Left renal pelvis (tissue), 4 donors: Measurements from ENCODE around the gene CD93. TPM values are rescaled to one million over a fixed set of nuclear protein-coding genes. Genes with fewer than 3 reads are reported as not detected.

Source experiments
- DNase-seq, 4 donors: peaks; one replicate each; pipeline ENCODE4 v3.0.0-alpha.2; 2013; ENCODE audit warnings: low read depth in 4 of 4, low spot score in 3 of 4
- polyA plus RNA-seq, 4 donors: library from polyadenylated mRNA; unstranded; fragments of 120-200 nt; gene quantifications; one replicate each; pipeline ENCODE4 v1.2.1, GENCODE V29; 2013; ENCODE audit not compliant: insufficient read length in 4 of 4

CD93 gene, protein sequence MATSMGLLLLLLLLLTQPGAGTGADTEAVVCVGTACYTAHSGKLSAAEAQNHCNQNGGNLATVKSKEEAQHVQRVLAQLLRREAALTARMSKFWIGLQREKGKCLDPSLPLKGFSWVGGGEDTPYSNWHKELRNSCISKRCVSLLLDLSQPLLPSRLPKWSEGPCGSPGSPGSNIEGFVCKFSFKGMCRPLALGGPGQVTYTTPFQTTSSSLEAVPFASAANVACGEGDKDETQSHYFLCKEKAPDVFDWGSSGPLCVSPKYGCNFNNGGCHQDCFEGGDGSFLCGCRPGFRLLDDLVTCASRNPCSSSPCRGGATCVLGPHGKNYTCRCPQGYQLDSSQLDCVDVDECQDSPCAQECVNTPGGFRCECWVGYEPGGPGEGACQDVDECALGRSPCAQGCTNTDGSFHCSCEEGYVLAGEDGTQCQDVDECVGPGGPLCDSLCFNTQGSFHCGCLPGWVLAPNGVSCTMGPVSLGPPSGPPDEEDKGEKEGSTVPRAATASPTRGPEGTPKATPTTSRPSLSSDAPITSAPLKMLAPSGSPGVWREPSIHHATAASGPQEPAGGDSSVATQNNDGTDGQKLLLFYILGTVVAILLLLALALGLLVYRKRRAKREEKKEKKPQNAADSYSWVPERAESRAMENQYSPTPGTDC
- polyA plus RNA-seq, result 10 to 100 TPM; 35.4 to 47.4 (median 39.5) TPM

DNA sequence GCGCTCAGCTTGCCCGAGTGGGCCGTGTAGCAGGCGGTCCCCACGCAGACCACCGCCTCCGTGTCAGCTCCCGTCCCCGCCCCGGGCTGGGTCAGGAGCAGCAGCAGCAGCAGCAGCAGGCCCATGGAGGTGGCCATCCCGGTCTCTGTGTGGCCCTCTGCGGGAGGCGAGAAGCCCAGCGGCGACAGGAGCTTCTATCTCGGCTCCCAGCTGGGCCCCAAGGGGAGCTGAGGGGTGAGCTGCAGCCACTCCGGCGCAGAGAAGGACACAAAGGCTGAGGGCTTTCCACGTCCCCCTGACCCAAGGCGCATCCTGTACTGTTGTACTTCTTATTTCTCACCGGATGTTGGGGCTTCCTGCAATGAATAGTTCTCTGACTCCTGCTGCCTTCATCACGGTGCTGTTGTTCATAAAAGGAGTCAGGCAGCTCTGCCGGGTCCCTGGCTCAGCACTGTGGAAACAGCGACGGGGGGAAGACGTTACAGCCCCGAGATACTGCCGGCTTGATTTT lies at the start of gene CD93:
CD93 (minus strand) TSS at position 269 of the 511 bp plus-strand sequence; CDS start at position 137, 132 bp downstream.
- no peak for DNase-seq

GRCh38 chr20:23133560-23133998 lies 47.5 kb upstream of the CD93 start:
- no peak for DNase-seq

DNA sequence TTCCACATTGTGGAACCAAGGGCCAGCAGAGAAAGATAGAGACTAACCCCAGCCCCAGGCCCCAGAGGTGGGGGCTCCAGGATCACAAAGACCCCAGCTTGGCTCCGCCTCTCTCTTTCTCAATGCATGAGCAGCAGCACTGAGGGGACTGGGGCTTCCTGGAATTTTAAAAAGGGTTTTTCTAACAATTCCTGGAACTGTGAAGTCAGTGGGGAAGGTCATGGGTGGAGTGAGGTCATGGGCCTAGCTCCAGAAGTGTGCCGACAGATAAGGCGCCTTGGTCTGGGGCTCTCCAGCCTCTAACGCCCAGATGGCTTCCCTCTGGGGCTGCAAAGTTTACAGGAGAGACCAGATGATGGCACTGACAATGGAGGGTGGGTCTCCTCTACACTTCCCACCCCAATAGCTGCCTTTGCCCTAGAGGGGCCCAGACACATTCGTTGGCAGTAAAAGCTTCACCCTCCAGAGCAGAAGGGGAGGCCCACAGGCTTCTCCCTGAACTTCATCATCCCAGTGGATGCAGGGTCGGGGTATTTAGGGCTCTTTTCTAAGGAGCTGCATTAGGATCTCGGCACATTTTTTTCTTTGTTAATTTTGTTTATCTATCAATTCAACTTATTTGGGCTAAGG lies 46.9 kb upstream of the CD93 start:
- DNase-seq, result no peak

GRCh38 chr20:23132293-23132929 lies 46.3 kb upstream of the CD93 start:
- no peak for DNase-seq

GRCh38 chr20:23131766-23132165 lies 45.6 kb upstream of the CD93 start:
- no peak for DNase-seq

- DNase-seq, result no peak
Observed at GRCh38 chr20:23130622-23131140, 44.6 kb upstream of the CD93 start.

DNA sequence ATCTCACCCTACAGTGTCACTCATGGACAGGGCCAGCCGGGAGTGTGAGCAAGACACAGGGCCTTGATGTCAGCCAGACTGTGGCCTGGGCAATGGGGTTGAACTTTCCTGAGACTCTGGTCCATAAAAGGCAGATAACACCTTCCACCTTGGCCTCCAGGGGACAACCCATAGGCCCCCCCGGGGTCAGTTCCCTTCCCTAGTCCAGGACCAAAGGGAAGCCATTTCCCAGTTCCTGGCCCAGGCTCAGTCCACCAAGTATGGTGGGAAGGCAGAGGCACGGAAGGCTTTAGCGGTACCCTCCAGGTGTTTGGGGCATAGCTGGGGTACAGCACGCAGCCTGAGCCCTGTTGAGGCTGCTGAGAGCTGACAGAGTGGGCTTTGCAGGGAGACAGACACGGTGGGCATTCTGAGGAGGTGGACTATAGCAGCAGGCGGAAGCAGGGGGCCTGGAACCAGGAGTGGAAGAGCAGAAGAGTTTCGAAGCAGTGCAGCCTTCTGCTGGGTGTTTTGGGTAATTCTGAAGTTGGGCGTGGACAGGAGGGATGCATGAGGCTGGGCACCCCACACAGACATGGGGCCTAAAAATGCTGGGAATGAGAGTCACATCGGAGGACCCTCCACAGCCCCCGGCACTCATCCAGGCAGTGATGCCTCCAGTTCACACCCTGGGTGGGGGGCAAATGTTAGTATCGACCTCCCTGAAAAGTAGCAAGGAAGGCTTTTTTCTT lies 43.9 kb upstream of the CD93 start:
- DNase-seq, result no peak

DNA sequence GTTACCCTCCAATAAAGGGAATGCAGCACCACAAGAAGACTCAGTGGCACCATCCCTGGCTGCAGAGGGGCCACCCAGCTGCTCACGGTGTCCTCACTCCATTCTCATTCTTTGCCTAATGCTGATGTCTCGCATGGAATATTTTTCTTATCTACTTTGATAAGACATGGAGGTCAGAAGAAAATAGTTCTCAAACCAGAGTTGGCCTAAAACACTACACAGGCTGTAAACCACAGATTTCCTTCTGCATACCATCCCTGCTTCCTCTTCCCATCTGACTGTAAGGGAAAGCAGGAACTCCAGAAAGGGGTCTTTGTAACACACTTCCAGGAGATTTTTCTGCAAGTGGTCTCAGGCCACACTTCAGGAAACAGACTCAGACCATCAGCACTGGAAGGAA lies 43.1 kb upstream of the CD93 start:
- DNase-seq, result no peak

DNA sequence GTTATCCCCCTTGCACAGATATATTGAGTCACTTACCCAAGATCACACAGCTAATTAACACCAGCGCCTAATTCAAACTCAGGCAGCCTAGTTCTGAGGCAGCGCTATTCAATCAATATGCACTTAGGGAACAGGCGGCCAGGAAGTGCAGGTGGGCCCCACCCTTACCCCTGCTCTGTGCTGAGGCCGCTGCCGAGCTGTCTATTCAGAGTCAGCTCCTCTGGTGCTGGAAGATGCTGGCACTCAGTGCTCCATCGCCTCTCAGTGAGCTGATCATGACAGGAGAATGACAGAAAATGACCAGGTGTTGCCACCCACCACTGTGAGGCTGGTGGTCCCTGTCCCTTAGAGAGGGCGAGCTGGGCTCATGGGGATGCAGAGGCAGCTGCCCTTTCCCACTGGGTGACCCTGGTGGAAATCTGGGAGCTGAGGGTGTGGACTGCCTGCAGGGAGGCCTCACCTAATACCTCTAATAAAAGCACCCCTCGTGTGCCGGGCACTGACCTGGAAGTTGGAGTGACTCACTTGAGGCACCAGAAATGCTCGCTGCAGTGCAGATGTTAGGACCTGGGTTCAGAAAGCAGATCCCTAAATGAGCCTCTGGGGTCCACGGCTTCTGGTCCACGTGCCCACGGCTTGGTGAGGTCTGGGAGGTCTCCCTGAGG lies 42.5 kb upstream of the CD93 start:
- no peak for DNase-seq

DNA sequence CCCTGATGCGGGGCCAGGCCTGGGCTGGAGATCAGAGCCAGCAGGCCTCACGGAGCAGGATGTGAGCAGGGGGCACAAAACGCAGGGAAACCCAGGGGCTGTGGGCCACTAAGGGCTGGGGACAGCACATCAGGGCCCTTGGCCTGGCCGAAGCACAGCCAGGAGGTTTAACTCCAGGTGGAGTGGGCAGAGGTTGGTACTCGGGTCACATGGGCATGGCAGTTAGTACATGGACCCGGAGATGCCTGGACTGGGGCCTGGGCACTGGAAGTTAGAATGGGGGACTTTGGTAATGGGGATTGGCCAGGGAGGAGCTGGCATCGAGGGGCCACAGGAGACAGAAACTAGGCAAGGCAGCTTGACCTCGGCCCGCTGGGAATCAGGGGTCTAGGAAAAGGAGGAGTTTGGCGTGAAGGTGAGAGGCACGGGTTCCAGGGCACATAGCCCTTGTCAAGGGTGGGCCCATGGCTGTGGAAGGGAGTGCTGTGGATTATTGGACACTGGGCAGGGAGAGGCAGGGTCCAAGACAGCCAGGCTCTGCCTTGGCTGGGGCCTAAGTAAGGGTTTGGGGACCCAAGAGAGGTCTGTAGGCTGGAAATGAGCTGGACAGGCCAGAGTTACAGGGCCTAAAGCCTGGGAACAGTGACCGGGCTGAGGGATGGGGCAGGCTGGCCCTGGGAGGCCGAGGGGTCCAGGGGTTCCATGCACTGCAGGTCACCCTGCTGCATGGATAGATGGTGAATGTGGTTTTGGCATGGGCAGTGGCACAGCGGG lies 41.6 kb upstream of the CD93 start:
- no peak for DNase-seq

DNA sequence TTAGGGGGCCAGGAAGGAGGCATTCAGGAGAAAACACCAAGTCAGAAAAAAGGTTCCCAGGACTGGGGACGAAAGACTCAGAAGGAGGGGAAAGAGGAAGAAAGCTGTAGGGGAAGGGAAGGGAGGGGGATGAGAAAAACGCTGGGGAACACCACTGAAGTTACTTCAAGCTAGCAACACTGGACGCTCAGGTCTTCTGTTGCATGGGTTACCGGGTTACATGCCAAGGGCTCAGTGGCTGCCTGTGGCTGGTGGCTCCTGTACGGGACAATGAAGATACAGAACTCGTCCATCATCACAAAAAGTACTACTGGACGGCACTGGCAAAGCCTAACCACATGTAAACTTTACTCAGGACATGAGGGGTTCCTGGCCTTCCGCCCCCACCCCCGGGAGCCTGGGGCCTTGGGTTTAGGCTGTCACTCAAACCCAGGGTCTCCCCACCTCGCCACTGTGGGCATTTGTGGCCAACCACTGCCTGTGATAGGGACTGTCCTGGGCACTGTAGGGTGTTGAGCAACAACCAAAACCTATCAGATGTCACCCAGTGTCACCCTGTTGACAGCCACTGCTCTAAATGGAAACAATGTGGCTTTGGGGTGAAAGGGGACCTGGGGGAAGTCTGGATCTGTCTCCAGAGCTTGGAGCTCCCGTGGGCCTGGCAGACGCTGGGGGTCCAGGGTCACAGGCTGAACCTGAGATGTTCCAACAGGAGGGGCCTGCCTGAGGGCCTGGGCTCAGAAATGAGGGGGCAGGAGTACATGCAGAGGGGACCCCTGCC lies 40.3 kb upstream of the CD93 start:
- DNase-seq, result no peak

- no peak for DNase-seq
Observed at GRCh38 chr20:23125625-23126191, 39.6 kb upstream of the CD93 start.

DNA sequence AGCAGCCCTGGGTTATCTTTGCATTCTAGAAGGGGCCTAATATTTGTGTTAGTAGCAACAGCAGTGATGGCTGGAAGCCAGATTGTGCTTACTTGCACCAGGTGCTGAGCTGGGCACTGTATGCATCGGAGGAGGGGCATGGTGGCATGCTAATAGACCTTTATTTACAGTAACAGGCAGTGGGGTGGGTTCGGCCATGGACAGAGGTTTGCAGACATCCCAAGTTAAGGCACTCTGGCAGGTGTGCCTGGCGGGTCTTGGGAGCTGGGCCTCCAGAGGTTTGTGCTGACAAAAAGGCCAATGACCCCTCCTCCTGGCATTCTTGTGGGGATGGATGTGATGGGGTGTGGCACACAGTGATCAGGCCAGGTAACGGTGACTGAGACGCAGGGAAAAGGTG lies 39.0 kb upstream of the CD93 start:
- DNase-seq, result no peak

- DNase-seq, result no peak
Observed at GRCh38 chr20:23123886-23124285, 37.8 kb upstream of the CD93 start.

DNA sequence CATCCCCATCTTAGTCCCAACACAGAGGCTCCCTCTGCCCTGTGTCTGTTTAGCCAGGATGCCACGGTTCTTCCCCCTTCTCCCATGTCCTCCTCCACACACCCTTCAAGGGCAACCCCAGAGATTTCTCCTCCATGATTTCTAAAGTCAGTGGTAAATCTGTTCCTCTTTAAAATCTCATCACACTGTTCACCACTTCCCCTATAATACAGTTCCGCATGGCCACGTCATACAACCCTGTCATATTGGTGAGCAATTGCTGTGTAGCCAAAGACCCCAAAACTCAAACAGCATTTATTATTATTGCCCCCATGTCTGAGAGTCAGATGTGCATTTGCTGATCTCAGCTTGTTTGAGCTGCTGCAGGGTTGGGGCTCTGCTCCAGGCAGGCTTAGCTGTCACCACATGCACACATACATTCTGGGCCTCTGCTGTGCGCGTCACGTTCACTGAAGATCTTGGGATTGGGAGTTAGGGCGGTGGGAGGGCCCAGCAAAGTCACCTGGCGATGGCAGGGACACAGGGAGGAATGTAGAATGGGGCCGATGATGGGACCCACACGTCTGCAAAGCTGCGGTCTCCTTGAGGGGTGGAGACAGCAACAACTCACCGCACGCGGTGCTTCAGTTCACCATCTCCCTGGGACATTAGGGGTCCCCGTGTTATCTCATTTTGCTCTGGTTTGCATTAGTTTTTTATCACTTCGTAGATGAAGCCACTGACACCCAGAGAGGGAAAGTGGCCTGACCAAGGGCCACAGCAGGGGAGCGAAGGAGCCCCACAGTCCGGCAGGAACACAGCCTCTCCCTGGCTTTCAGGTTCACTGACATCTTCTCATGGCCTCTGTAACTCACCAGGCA lies 36.9 kb upstream of the CD93 start:
- DNase-seq, result no peak

- DNase-seq, result no peak
Observed at GRCh38 chr20:23122321-23122720, 36.2 kb upstream of the CD93 start.
